ENCODE measurements around the gene TNFRSF9.
"Not testable (repeated sequence)": the region's sequence is repeated elsewhere in the genome, so short reads cannot be mapped to it uniquely, and the experiment has no call there.

The TNFRSF9 gene

GRCh38 chr1:7972285-7972684 is 31.6 kb upstream of the TNFRSF9 start:
- H3K4me3 ChIP-seq: no peak overlapping the region
- no peaks in the 10 kb centered on the region for H3K9me3 ChIP-seq
- H3K27me3 ChIP-seq: no peaks in the 10 kb centered on the region
- peaks cover 0 to 12% (median 0%) of the 10 kb centered on the region in 4 donors for H3K4me1 ChIP-seq
- no peak overlapping the region for H3K27ac ChIP-seq
- DNase-seq: no peak
- no peak for TF ChIP-seq CTCF (IDR thresholded peaks at IDR 0.05)
- peaks cover 41 to 72% (median 49%) of the 10 kb centered on the region in 3 donors for H3K36me3 ChIP-seq
- intact Hi-C loops (cut with DNase I; ENCODE audit: low total_unique reads): no loop called here

DNA sequence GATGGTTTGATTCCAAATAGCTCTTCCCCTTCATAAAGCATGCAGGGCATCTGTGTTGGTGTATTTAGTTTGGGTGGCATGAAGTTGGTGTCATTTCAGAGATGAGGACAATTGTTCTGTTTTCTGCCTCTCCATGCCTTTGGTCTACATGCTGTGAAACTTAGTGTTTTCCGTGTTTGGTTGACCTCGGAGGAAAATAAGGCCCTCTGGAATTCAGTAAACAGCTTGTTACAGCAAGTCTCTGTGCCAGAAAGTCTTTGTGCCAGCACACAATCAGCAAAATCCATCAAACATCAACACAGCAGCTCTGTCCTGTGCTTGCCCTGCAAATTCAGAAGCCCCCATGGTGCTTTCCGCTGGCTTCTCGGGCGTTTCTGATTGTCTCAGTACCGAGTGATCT is 30.4 kb upstream of the TNFRSF9 start:
- intact Hi-C loops (cut with DNase I; ENCODE audit: low total_unique reads): no loop called here
- H3K4me1 ChIP-seq: peaks cover 0 to 20% (median 6%) of the 10 kb centered on the region in 4 donors
- no peak overlapping the region for H3K4me3 ChIP-seq
- peaks cover 46 to 72% (median 50%) of the 10 kb centered on the region in 3 donors for H3K36me3 ChIP-seq
- H3K9me3 ChIP-seq: no peaks in the 10 kb centered on the region
- no peaks in the 10 kb centered on the region for H3K27me3 ChIP-seq
- no peak for DNase-seq
- no peak for TF ChIP-seq CTCF (IDR thresholded peaks at IDR 0.05)
- H3K27ac ChIP-seq: no peak overlapping the region

DNA sequence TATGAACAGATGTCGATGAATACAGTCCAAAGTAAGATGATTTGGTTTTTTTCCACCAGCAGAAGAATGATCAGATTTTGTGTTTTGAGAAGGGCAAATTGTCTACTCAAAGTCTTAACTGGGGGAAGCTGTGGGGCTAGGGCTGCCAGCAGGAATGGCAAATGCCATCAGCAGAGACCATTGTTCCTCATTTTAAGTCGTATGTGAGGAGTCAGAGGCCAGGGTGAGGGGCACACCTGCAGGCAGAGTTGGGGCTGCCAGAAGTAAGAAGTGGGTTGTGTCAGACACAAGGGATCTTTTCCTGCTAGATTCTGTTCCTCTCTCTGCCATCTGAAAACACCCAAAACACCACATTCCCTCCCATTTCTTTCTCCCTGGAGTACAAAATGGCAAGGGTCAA is 29.6 kb upstream of the TNFRSF9 start:
- Histone ChIP-seq H3K36me3 (peaks cover 54 to 78% (median 58%) of the 10 kb centered on the region in 3 donors), H3K27ac (no peak overlapping the region), H3K4me1 (peaks cover 0 to 28% (median 9%) of the 10 kb centered on the region in 4 donors), H3K4me3 (no peak overlapping the region), H3K27me3 (no peaks in the 10 kb centered on the region), H3K9me3 (no peaks in the 10 kb centered on the region)
- DNase-seq: no peak
- no peak for TF ChIP-seq CTCF (IDR thresholded peaks at IDR 0.05)
- intact Hi-C loops (cut with DNase I; ENCODE audit: low total_unique reads): no loop called here

DNA sequence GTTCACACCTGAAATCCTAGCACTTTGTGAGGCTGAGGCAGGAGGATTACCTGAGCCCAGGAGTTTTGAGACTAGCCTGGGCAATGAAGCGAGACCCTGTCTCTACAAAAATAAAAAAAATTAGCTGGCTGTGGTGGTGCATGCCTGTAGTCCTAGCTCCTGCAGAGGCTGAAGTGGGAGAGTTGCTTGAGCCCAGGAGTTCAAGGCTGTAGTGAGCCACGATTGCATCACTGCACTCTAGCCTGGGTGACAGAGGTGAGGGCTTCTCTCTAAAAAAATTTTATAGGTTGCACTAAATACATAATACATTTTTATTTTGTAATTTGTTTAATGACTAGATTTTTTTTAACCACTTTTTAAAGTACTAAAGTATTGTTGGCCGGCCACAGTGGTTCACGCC is 27.0 kb upstream of the TNFRSF9 start:
- H3K36me3 ChIP-seq: peaks cover 65 to 96% (median 76%) of the 10 kb centered on the region in 3 donors
- H3K4me1 ChIP-seq: peaks cover 0 to 54% (median 27%) of the 10 kb centered on the region in 4 donors
- intact Hi-C loops (cut with DNase I; ENCODE audit: low total_unique reads): no loop called here

DNA sequence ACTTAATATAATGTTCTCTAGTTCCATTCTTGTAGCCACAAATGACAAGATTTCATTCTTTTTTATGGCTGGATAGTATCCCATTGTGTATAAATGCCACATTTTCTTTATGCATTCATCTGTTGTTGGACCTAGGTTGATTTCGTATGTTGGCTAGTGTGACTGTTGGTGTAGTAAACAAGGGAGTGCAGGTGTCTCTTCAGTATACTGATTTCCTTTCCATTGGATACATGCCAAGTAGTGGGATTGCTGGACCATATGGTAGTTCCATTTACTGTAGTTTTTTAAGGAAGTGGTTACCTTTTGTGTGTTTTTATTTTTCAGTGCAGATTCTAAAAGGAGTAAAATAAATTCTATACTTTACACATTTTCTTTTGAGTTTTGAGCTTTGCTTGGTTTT is 26.6 kb upstream of the TNFRSF9 start:
- Histone ChIP-seq H3K27me3 (no peaks in the 10 kb centered on the region), H3K36me3 (peaks cover 60 to 91% (median 75%) of the 10 kb centered on the region in 3 donors), H3K27ac (no peak overlapping the region), H3K4me1 (peaks cover 0 to 58% (median 29%) of the 10 kb centered on the region in 4 donors), H3K9me3 (no peaks in the 10 kb centered on the region), H3K4me3 (no peak overlapping the region)
- intact Hi-C loops (cut with DNase I; ENCODE audit: low total_unique reads): no loop called here
- no peak for DNase-seq
- TF ChIP-seq CTCF (IDR thresholded peaks at IDR 0.05): no peak

More for the DNA sequence above, 27.0 kb upstream of the TNFRSF9 start:
- no peaks in the 10 kb centered on the region for H3K9me3 ChIP-seq
- no peak overlapping the region for H3K4me3 ChIP-seq
- H3K27ac ChIP-seq: no peak overlapping the region
- DNase-seq: no peak
- H3K27me3 ChIP-seq: no peaks in the 10 kb centered on the region
- no peak for TF ChIP-seq CTCF (IDR thresholded peaks at IDR 0.05)

DNA sequence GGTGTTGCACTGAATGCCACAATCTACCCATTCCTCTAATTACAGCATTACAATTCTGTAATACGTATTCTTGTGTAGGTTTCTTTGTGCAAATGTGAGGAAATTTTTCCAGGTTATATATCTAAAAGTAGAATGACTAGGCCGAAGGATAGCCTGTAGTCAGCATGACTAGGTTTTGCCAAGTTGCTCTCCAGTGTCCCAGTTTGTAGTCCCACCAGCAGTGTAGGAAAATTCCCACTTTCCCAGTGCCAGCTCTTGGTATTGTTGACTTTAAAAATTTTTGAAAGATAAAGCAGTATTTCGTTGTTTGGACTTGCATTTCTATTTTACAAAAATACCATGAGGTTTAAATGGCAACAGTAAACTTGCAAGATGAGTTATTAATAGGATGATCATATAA is 23.8 kb upstream of the TNFRSF9 start:
- intact Hi-C loops (cut with DNase I; ENCODE audit: low total_unique reads): no loop called here

GRCh38 chr1:7963841-7964240 is 23.2 kb upstream of the TNFRSF9 start:
- H3K4me1 ChIP-seq: peaks cover 0 to 64% (median 34%) of the 10 kb centered on the region in 4 donors
- intact Hi-C loops (cut with DNase I; ENCODE audit: low total_unique reads); H3K27me3 ChIP-seq; DNase-seq; H3K9me3 ChIP-seq; H3K4me3 ChIP-seq: not testable (repeated sequence)
- peaks cover 30 to 57% (median 42%) of the 10 kb centered on the region in 3 donors for H3K36me3 ChIP-seq
- peak overlapping the region; percentile 33 to 90 for H3K27ac ChIP-seq

More for the DNA sequence above, 23.8 kb upstream of the TNFRSF9 start:
- Histone ChIP-seq H3K36me3 (peaks cover 35 to 64% (median 48%) of the 10 kb centered on the region in 3 donors), H3K9me3 (no peaks in the 10 kb centered on the region), H3K4me3 (no peak overlapping the region), H3K4me1 (peaks cover 0 to 64% (median 34%) of the 10 kb centered on the region in 4 donors), H3K27ac (peak overlapping the region in 1 of 2 donors; percentile 90), H3K27me3 (no peaks in the 10 kb centered on the region)
- no peak for TF ChIP-seq CTCF (IDR thresholded peaks at IDR 0.05)
- no peak for DNase-seq

- H3K4me3 ChIP-seq; intact Hi-C loops (cut with DNase I; ENCODE audit: low total_unique reads); H3K27me3 ChIP-seq; DNase-seq; H3K9me3 ChIP-seq: not testable (repeated sequence)
- Histone ChIP-seq H3K27ac (peak overlapping the region; percentile 33 to 90), H3K36me3 (peaks cover 29 to 53% (median 37%) of the 10 kb centered on the region in 3 donors), H3K4me1 (peaks cover 0 to 64% (median 34%) of the 10 kb centered on the region in 4 donors)
These were observed 22.7 kb upstream of the TNFRSF9 start for GRCh38 chr1:7963378-7963730.
